GM20000 (cell line): ENCODE results near the gene RBAK.
"Not testable (repeated sequence)": the region's sequence is repeated elsewhere in the genome, so short reads cannot be mapped to it uniquely, and the experiment has no call there.

Experiments used
- DNase-seq: peaks from one replicate; pipeline ENCODE4 v3.0.0; 2012; ENCODE audit warnings: low spot score
- CTCF ChIP-seq: IDR thresholded peaks from 2 replicates; pipeline ENCODE4 v1.5.1; 2012; ENCODE audit warnings: mild to moderate bottlenecking, control low read depth; ENCODE audit errors: extremely low read depth, missing control alignments

The RBAK gene

GRCh38 chr7:5005066-5005465 lies 40.6 kb upstream of the RBAK start:
- no peak for DNase-seq
- TF ChIP-seq CTCF = no peak

GRCh38 chr7:5012985-5013384 lies 32.7 kb upstream of the RBAK start:
- DNase-seq = no peak
- no peak for TF ChIP-seq CTCF

GRCh38 chr7:5015936-5016335 lies 29.7 kb upstream of the RBAK start:
- DNase-seq = not testable (repeated sequence)

GRCh38 chr7:5017626-5018025 lies 28.0 kb upstream of the RBAK start:
- DNase-seq = not testable (repeated sequence)

DNA sequence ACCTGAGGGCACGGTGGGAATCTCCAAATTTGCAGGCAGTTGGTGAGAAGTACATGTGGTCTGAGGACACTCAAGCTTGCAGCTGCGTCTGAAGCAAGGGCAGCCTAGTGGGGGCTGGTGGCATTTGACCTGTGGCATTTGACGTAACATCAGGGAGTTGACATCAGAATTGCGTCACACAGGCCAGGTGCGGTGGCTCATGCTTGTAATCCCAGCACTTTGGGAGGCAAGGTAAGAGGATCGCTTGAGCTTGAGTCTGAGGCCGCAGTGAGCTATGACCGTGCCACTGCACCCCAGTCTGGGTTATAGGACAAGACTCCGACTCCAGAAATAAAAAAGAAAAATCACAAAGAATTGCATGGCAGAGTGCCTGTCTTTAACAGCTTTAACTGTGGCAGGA lies 25.6 kb upstream of the RBAK start:
- no peak for DNase-seq
- TF ChIP-seq CTCF = no peak

GRCh38 chr7:5020976-5021550 lies 24.6 kb upstream of the RBAK start:
- DNase-seq = not testable (repeated sequence)

DNA sequence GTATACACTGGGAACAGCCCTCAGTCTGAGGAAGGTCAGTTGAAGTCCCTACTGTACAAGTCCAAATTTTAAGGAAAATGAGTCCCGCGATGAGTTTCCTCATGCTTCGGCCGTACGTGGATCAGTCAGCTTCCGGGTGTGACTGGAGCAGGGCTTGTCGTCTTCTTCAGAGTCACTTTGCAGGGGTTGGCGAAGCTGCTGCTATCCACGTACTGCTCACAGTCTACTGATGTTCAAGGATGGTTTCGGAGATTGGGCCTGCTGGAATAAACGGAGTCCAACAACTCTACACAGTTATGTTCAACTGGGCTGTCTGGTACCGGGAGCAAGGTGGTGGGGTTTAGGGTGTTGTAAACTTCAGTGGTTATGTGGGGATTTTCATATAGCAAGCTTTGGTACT lies 22.0 kb upstream of the RBAK start:
- not testable (repeated sequence) for DNase-seq

DNA sequence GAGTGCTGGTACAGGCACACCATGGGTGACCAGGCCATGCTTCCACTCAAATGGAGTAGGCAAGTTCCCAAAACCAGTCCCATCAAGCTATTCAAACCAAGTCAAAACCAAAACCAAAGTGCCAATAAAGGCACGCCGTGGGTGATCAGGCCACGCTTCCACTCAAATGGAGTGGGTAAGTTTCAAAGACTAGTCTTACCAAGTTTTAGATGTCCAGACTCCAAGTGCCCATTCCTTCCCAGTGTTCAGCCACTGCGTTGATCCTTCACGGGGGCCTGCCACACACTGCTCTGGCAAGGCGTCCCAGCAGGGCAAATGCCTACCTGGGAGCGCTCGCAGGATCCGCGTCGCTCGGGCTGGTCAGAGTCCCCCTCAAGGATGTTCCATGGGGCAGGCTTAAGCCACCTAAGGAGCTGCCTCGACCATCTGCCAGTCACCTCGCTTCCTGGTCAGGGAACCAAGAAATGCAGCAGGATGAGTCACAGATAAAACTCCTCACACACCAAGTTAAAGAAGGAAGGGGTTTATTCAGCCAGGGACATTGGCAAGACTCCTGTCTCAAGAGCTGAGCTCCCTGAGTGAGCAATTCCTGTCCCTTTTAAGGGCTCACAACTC lies 17.8 kb upstream of the RBAK start:
- DNase-seq = not testable (repeated sequence)

- not testable (repeated sequence) for DNase-seq
Observed at GRCh38 chr7:5033186-5033585, 12.5 kb upstream of the RBAK start.

GRCh38 chr7:5035276-5035675 lies 10.4 kb upstream of the RBAK start:
- DNase-seq = no peak
- TF ChIP-seq CTCF = no peak

DNA sequence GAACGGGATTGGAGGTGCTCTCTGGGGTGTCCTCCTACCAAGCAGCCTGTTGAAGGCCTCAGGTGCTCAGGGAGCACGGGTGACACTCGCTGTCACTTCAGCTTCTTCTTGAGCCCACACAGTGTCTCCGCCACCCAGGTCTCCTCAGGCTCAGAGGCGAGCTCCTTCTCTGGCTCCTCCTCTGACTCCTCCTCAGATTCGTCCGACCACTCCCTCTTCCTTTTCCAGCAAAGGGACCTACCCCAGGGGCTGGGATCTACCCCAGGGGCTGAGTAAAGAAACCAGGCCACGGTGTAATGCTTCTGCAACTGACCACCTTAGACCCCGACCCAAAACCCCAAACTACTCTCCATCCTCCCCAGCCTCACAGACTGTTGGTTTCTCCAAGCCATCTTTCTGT lies 9.2 kb upstream of the RBAK start:
- DNase-seq = no peak
- no peak for TF ChIP-seq CTCF
